Medulla oblongata (tissue), 1 donor: ENCODE data around the gene CERS2.

Experiments used
- DNase-seq: peaks from one replicate; pipeline ENCODE4 v3.0.0-alpha.2; 2015; ENCODE audit errors: extremely low spot score

Gene CERS2

GRCh38 chr1:150974580-150975478, at the start of gene CERS2:
CERS2 (minus strand) TSS chr1:150974835; CDS start chr1:150969090, 5,745 bp downstream.
- peak; percentile 74 for DNase-seq

- DNase-seq, result no peak
Observed at GRCh38 chr1:151013518-151013917, 38.9 kb upstream of the CERS2 start.

- DNase-seq, result no peak
Observed at GRCh38 chr1:151012684-151013471, 38.2 kb upstream of the CERS2 start.

- no peak for DNase-seq
Observed at GRCh38 chr1:151011154-151011850, 36.7 kb upstream of the CERS2 start.

GRCh38 chr1:151010346-151010726, 35.7 kb upstream of the CERS2 start:
- DNase-seq, result no peak

GRCh38 chr1:151009674-151010345, 35.2 kb upstream of the CERS2 start:
- no peak for DNase-seq

GRCh38 chr1:151009206-151009587, 34.6 kb upstream of the CERS2 start:
- DNase-seq, result no peak

- DNase-seq, result peak; percentile 97
Observed at GRCh38 chr1:151008244-151009205, 33.9 kb upstream of the CERS2 start, which contains the start of gene PRUNE1. PRUNE1 (plus strand) TSS chr1:151008449; CDS start chr1:151008633, 184 bp downstream.

- DNase-seq, result peak; percentile 57
Observed at GRCh38 chr1:151007853-151008243, 33.2 kb upstream of the CERS2 start.

GRCh38 chr1:151006327-151007052, 31.9 kb upstream of the CERS2 start, which contains the start of gene MINDY1:
MINDY1 (minus strand) TSS chr1:151006902; CDS start chr1:151002617, 4,285 bp downstream.
- peak; percentile 96 for DNase-seq

- peak; percentile 49 for DNase-seq
Observed at GRCh38 chr1:151005729-151006319, 31.2 kb upstream of the CERS2 start.

GRCh38 chr1:151003180-151003579, 28.5 kb upstream of the CERS2 start:
- no peak for DNase-seq

GRCh38 chr1:151002611-151003010, 28.0 kb upstream of the CERS2 start:
- DNase-seq, result no peak

- DNase-seq, result no peak
Observed at GRCh38 chr1:151002051-151002450, 27.4 kb upstream of the CERS2 start.

GRCh38 chr1:151001602-151002001, 27.0 kb upstream of the CERS2 start:
- DNase-seq, result no peak

- no peak for DNase-seq
Observed at GRCh38 chr1:151000408-151000807, 25.8 kb upstream of the CERS2 start.

- no peak for DNase-seq
Observed at GRCh38 chr1:150999926-151000325, 25.3 kb upstream of the CERS2 start.

GRCh38 chr1:150999051-150999674, 24.5 kb upstream of the CERS2 start:
- DNase-seq, result peak; percentile 74

- no peak for DNase-seq
Observed at GRCh38 chr1:150997949-150998348, 23.3 kb upstream of the CERS2 start.
